Activated CD8-positive, alpha-beta T cell treated with anti-CD3 and anti-CD28 coated beads for 36 hours (primary cell): ENCODE data around the gene PPEF2. TPM values are rescaled to one million over a fixed set of nuclear protein-coding genes. Genes with fewer than 3 reads are reported as not detected.

Experiments
- ATAC-seq: fragments of 200-7000 bp; cut with Tn5 transposase; one replicate; pipeline ENCODE4 v1.10.0; 2021; ENCODE audit warnings: mild to moderate bottlenecking, moderate library complexity
- CTCF ChIA-PET: fragments of 350-600 bp; sonication (Branson Sonifier 250); formaldehyde crosslinking; loops from one replicate; lab custom pipeline; 2021; ENCODE audit warnings: antibody characterized with exemption; lab: Charles Lee
- POLR2A ChIA-PET: fragments of 350-600 bp; sonication (Branson Sonifier 250); formaldehyde crosslinking; loops from one replicate; lab custom pipeline; 2021; ENCODE audit warnings: antibody characterized with exemption; lab: Charles Lee
- DNase-seq: peaks from one replicate; pipeline ENCODE4 v3.0.0-alpha.2; 2020
- H3K27ac Mint-ChIP-seq: one replicate; pipeline ENCODE4 v1.8.0; 2021; ENCODE audit warnings: mild to moderate bottlenecking, mixed read lengths
- H3K27me3 Mint-ChIP-seq: one replicate; pipeline ENCODE4 v1.8.0; 2021; ENCODE audit warnings: mixed read lengths
- H3K36me3 Mint-ChIP-seq: one replicate; pipeline ENCODE4 v1.8.0; 2021; ENCODE audit warnings: low read depth, mixed read lengths
- H3K4me1 Mint-ChIP-seq: one replicate; pipeline ENCODE4 v1.8.0; 2021; ENCODE audit warnings: low read depth, mixed read lengths
- H3K4me3 Mint-ChIP-seq: one replicate; pipeline ENCODE4 v1.8.0; 2021; ENCODE audit warnings: mild to moderate bottlenecking, moderate library complexity, mixed read lengths
- H3K9me3 Mint-ChIP-seq: one replicate; pipeline ENCODE4 v1.8.0; 2021; ENCODE audit warnings: mixed read lengths
- CTCF ChIP-seq: fragments of 200-600 bp; IDR thresholded peaks from one replicate; pipeline ENCODE4 v1.8.0; 2022; ENCODE audit warnings: antibody characterized with exemption, mild to moderate bottlenecking
- intact Hi-C: fragments of 100-400 bp; cut with micrococcal nuclease; formaldehyde crosslinking; loops from one replicate; pipeline ENCODE4 v1.10.0; 2022
- total RNA-seq, 2 experiments: library from RNA; stranded (reverse); gene quantifications; one replicate each; pipeline ENCODE4 v1.2.3, GENCODE V29; 2021

The PPEF2 gene
- total RNA-seq, 2 experiments from 2014 or later = 0.11 to 0.25 TPM

DNA sequence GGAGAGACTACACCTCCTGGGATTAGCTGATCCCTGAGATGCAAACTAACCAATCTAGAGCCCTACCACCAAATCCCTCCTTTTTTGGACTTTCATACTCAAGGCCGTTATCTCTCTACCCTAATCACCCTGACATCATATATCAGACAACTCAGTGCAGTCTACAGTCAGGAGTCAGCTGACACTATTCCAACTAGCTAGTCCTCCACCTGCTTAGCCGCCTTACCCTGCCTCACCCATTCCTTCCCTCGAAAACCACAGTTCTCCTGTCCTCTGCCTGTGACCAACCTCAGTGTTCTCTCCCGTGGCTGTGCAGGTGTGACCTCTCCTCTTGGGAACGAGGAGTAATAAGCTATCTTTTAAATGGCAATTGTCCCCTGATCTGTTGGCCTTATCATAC lies 1.8 kb upstream of the PPEF2 start:
- no peak for TF ChIP-seq CTCF
- POLR2A ChIA-PET = interaction anchor here (1.0 kb wide), 1 partner anchor 9 kb away, joined by 3 read pairs; no protein-coding TSS in a partner anchor
- H3K4me3 Mint-ChIP-seq = no peak overlapping the region
- intact Hi-C loops = no loop called here
- CTCF ChIA-PET = interaction anchor here (10.1 kb wide), 1 partner anchor 9 kb away, joined by 71 read pairs; no protein-coding TSS in a partner anchor
- H3K4me1 Mint-ChIP-seq = no peaks in the 10 kb centered on the region
- DNase-seq (no peak), ATAC-seq (no peak)
- no peaks in the 10 kb centered on the region for H3K9me3 Mint-ChIP-seq
- H3K36me3 Mint-ChIP-seq = no peaks in the 10 kb centered on the region
- no peak overlapping the region for H3K27ac Mint-ChIP-seq
- peaks cover 4% of the 10 kb centered on the region for H3K27me3 Mint-ChIP-seq

DNA sequence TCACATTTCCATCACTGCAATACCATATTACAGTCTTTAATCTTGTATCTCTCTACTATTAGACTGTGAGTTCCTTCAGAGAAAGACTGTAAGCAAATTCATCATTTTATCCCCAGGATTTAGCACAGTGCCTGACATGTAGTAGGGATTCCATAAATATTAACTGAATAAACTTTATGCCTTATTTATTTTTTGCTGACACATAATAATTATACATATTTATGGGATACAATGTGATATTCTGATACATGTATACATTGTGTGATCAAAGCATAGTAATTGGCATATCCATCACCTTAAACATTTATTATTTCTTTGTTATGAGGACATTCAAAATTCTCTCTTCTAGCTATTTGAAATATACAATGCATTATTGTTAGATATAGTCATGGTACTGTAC lies 3.7 kb downstream of the PPEF2 start:
- ChIA-PET POLR2A (interaction anchor here (1.4 kb wide), 1 partner anchor 9 kb away, joined by 3 read pairs; no protein-coding TSS in a partner anchor), CTCF (no interaction called here)
- H3K9me3 Mint-ChIP-seq = peaks cover 2% of the 10 kb centered on the region
- ATAC-seq = no peak
- peaks cover 7% of the 10 kb centered on the region for H3K27me3 Mint-ChIP-seq
- H3K4me1 Mint-ChIP-seq = no peaks in the 10 kb centered on the region
- no peak for DNase-seq
- H3K36me3 Mint-ChIP-seq = no peaks in the 10 kb centered on the region
- H3K27ac Mint-ChIP-seq = no peak overlapping the region
- no peak overlapping the region for H3K4me3 Mint-ChIP-seq
- intact Hi-C loops = loop anchor here (10.0 kb wide), 1 partner anchor 166 kb away; no protein-coding TSS in a partner anchor
- TF ChIP-seq CTCF = no peak

DNA sequence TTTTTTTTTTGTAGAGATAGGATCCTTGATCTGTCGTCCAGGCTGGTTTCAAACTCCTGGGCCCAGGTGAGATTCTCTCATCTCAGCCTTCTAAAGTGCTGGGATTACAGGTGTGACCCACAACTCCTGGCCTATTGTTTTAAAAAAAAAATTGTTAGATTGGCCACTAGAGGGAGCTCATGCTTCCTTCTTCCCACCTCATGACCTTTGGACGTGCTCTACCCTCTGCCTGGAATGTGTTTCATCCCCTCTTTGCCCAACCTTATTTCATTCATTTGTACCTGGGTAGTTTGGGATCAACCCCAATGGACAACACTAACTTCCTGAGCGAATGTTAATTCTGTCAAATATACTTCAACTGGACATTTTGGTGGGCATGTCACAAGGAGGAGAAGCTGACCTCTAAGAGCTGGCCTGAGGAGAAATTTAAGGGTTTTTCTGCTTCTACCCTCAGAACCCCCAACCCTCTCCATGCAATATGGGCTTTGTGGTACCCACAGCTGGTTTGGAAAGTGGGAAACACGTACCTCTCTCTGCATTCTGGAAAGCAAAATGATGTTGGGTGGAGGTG lies 6.4 kb downstream of the PPEF2 start:
- intact Hi-C loops = loop anchor here (10.0 kb wide), 1 partner anchor 169 kb away; no protein-coding TSS in a partner anchor
- POLR2A ChIA-PET = interaction anchor here (0.7 kb wide), 1 partner anchor 8 kb away, joined by 3 read pairs; no protein-coding TSS in a partner anchor
- Mint-ChIP-seq H3K27me3 (peaks cover 2% of the 10 kb centered on the region), H3K9me3 (peaks cover 2% of the 10 kb centered on the region), H3K36me3 (no peaks in the 10 kb centered on the region), H3K27ac (no peak overlapping the region), H3K4me1 (no peaks in the 10 kb centered on the region), H3K4me3 (no peak overlapping the region)
- DNase-seq (peak; percentile 8), ATAC-seq (peak; percentile 73)
- peak; percentile 82 for TF ChIP-seq CTCF
- CTCF ChIA-PET = interaction anchor here (0.5 to 6.8 kb wide), 47 partner anchors 10 to 1234 kb away, joined by 3 to 71 read pairs (median 4); partner anchors contain the start of genes CDKL2, NAAA, PPEF2 and SDAD1

DNA sequence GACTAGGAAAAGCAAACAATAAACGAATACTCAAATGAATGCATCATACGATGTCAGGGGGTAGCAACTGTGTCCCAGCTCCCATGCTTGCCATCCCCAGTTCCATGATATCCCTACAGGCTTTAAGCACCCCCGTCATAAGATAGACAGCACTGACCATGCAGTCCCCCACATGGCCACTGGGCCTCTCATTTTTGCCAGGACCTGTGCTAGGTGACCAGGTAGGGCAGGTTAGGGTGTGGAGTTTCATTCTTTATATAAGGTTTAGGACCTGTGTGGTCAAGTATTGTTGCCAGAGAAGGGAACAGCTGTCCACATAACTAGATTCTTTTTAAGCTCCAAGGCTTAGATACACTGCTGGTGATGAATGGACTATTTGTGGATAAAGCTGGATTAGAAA lies 9.7 kb downstream of the PPEF2 start:
- no peaks in the 10 kb centered on the region for H3K27me3 Mint-ChIP-seq
- TF ChIP-seq CTCF = no peak

GRCh38 chr4:75891611-75892010 lies 10.6 kb downstream of the PPEF2 start:
- H3K4me3 Mint-ChIP-seq = no peak overlapping the region

More for the DNA sequence above, 9.7 kb downstream of the PPEF2 start:
- intact Hi-C loops = loop anchor here (10.0 kb wide), 1 partner anchor 172 kb away; no protein-coding TSS in a partner anchor
- peak; percentile 12 for DNase-seq
- CTCF ChIA-PET = interaction anchor here (1.0 to 6.8 kb wide), 2 partner anchors 11 to 14 kb away, joined by 3 to 71 read pairs; partner anchors contain the start of gene PPEF2
- no peaks in the 10 kb centered on the region for H3K9me3 Mint-ChIP-seq
- no peak for ATAC-seq
- H3K36me3 Mint-ChIP-seq = no peaks in the 10 kb centered on the region
- no peaks in the 10 kb centered on the region for H3K4me1 Mint-ChIP-seq
- POLR2A ChIA-PET = no interaction called here
- H3K27ac Mint-ChIP-seq = no peak overlapping the region
- H3K4me3 Mint-ChIP-seq = no peak overlapping the region

More at GRCh38 chr4:75891611-75892010, 10.6 kb downstream of the PPEF2 start:
- Mint-ChIP-seq H3K36me3 (no peaks in the 10 kb centered on the region), H3K9me3 (no peaks in the 10 kb centered on the region), H3K27ac (no peak overlapping the region), H3K4me1 (no peaks in the 10 kb centered on the region), H3K27me3 (no peaks in the 10 kb centered on the region)
- POLR2A ChIA-PET = no interaction called here
- no peak for TF ChIP-seq CTCF
- CTCF ChIA-PET = interaction anchor here (6.8 kb wide), 1 partner anchor 15 kb away, joined by 71 read pairs; the partner anchor contains the start of gene PPEF2
- ATAC-seq = no peak
- intact Hi-C loops = loop anchor here (10.0 kb wide), 1 partner anchor 173 kb away; no protein-coding TSS in a partner anchor
- no peak for DNase-seq
